Hepatocyte (in vitro differentiated cells): Measurements from ENCODE around the gene RSKR. TPM values are rescaled to one million over a fixed set of nuclear protein-coding genes. Genes with fewer than 3 reads are reported as not detected.

Experiments used
- DNase-seq: peaks from one replicate; pipeline ENCODE4 v3.0.0-alpha.2; 2016; ENCODE audit warnings: low spot score
- H2AFZ ChIP-seq: fragments of 200-600 bp; sonication (generic); 2 replicates; pipeline ENCODE4 v1.6.0; 2016; ENCODE audit warnings: antibody characterized with exemption, mild to moderate bottlenecking
- H3K27ac ChIP-seq: fragments of 200-600 bp; sonication (generic); 2 replicates; pipeline ENCODE4 v1.5.1; 2016; ENCODE audit warnings: mild to moderate bottlenecking
- H3K27me3 ChIP-seq: fragments of 200-600 bp; sonication (generic); 2 replicates; pipeline ENCODE4 v1.6.1; 2016
- H3K36me3 ChIP-seq: fragments of 200-600 bp; sonication (generic); replicated peaks from 2 replicates; pipeline ENCODE4 v1.5.1; 2016; ENCODE audit warnings: low read depth; ENCODE audit not compliant: insufficient read depth
- H3K4me1 ChIP-seq: fragments of 200-600 bp; sonication (generic); 2 replicates; pipeline ENCODE4 v1.5.1; 2016; ENCODE audit warnings: mild to moderate bottlenecking, moderate library complexity; ENCODE audit not compliant: insufficient read depth
- H3K4me2 ChIP-seq: fragments of 200-600 bp; sonication (generic); 2 replicates; pipeline ENCODE4 v1.6.0; 2016
- H3K4me3 ChIP-seq: fragments of 200-600 bp; sonication (generic); 2 replicates; pipeline ENCODE4 v1.5.1; 2016; ENCODE audit warnings: mild to moderate bottlenecking
- H3K79me2 ChIP-seq: fragments of 200-600 bp; sonication (generic); 2 replicates; pipeline ENCODE4 v1.6.0; 2017; ENCODE audit warnings: mild to moderate bottlenecking
- H3K9me2 ChIP-seq: fragments of 200-600 bp; sonication (generic); replicated peaks from 2 replicates; pipeline ENCODE4 v1.6.0; 2017; ENCODE audit warnings: mild to moderate bottlenecking; ENCODE audit not compliant: insufficient read depth
- H3K9me3 ChIP-seq: fragments of 200-600 bp; sonication (generic); 2 replicates; pipeline ENCODE4 v1.5.1; 2016; ENCODE audit warnings: low read depth, mild to moderate bottlenecking
- H4K20me1 ChIP-seq: fragments of 200-600 bp; sonication (generic); 2 replicates; pipeline ENCODE4 v1.6.0; 2016; ENCODE audit warnings: mild to moderate bottlenecking; ENCODE audit not compliant: insufficient read depth, poor library complexity, severe bottlenecking
- EZH2 ChIP-seq: fragments of 200-600 bp; sonication (generic); IDR thresholded peaks from 2 replicates; pipeline ENCODE4 v1.6.1; 2016; ENCODE audit warnings: antibody characterized with exemption, mild to moderate bottlenecking, borderline replicate concordance
- EZH2phosphoT487 ChIP-seq: fragments of 200-600 bp; sonication (generic); IDR thresholded peaks from one replicate; pipeline ENCODE4 v1.6.1; 2018; ENCODE audit warnings: antibody characterized with exemption, mild to moderate bottlenecking, low read depth, moderate library complexity; ENCODE audit not compliant: unreplicated experiment, severe bottlenecking
- WGBS: methylation state at CpG from one replicate; pipeline ENCODE4 v1.1.6; 2016; ENCODE audit warnings: low lambda C conversion rate; ENCODE audit errors: missing lambda C conversion rate; 5-methylcytosine and 5-hydroxymethylcytosine counted together
- polyA plus RNA-seq: library from polyadenylated mRNA; unstranded; fragments of >200 nt; fragmentation: Nextera tagmentation; extraction: Ambion mirVana; gene quantifications from 2 replicates; pipeline ENCODE4 v1.2.1, GENCODE V29; 2016
- total RNA-seq: library from RNA; depleted of rRNA; stranded (reverse); fragments of >200 nt; gene quantifications from 2 replicates; pipeline ENCODE4 v1.2.3, GENCODE V29; 2014
- TF ChIP-seq, protein P1 (sequence below): fragments of 200-600 bp; sonication (generic); IDR thresholded peaks from 2 replicates; pipeline ENCODE4 v1.5.1; 2016; ENCODE audit warnings: antibody characterized with exemption, mild to moderate bottlenecking; ENCODE audit not compliant: poor library complexity

RSKR gene
- total and polyA plus RNA-seq, 2 experiments from 2014 or later = 2.2 to 5.3 TPM

DNA sequence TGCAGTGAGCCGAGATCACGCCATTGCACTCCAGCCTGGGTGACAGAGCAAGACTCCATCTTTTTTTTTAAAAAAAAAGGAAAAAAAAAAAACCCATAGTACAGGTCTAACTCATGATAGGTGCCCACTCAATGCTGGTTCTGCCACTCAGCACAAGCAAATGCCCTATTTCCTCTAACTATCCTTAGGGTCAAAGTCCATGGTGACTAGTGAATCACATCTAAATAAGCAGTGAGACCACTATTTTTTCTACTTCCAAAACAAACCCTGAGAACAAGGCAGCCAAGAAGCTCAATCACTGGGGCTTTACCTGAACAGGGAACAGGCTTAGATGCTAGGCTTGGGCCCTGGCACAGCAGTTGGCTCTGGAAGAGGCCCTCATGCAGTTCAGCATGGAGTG lies 27.6 kb upstream of the RSKR start:
- Histone ChIP-seq H3K4me3 (no peak overlapping the region), H3K36me3 (no peaks in the 10 kb centered on the region), H3K4me2 (no peak overlapping the region), H4K20me1 (peaks cover 5% of the 10 kb centered on the region), H3K27ac (no peak overlapping the region), H3K27me3 (no peaks in the 10 kb centered on the region), H3K4me1 (peaks cover 18% of the 10 kb centered on the region), H3K9me3 (no peaks in the 10 kb centered on the region), H3K9me2 (no peaks in the 10 kb centered on the region), H3K79me2 (peaks cover 36% of the 10 kb centered on the region), H2AFZ (no peak overlapping the region)
- TF ChIP-seq EZH2phosphoT487 (no peak), EZH2 (no peak)
- TF ChIP-seq, protein P1, sequence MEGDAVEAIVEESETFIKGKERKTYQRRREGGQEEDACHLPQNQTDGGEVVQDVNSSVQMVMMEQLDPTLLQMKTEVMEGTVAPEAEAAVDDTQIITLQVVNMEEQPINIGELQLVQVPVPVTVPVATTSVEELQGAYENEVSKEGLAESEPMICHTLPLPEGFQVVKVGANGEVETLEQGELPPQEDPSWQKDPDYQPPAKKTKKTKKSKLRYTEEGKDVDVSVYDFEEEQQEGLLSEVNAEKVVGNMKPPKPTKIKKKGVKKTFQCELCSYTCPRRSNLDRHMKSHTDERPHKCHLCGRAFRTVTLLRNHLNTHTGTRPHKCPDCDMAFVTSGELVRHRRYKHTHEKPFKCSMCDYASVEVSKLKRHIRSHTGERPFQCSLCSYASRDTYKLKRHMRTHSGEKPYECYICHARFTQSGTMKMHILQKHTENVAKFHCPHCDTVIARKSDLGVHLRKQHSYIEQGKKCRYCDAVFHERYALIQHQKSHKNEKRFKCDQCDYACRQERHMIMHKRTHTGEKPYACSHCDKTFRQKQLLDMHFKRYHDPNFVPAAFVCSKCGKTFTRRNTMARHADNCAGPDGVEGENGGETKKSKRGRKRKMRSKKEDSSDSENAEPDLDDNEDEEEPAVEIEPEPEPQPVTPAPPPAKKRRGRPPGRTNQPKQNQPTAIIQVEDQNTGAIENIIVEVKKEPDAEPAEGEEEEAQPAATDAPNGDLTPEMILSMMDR = no peak
- DNase-seq = no peak
- WGBS = 100% methylated on average over 2 of the region's 2 CpGs

DNA sequence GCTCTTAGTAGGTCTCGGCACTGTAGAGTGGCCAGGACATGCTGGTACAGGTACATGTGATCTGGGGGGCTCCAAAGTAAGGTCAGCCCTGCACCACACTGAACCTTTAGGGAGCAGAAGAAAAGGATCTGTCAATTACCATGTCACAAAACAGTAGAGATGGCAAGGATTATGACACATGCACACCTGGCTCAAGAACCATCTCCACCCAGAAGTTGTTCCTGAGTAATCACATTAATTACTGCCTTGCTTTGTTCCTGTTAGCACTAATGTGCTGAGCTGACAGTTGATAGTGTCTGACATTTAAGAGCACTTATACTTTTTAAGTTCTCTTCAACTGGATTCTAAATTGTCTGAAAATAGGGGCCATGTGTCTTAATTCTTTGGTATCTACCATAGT lies 21.5 kb upstream of the RSKR start:
- no peak overlapping the region for H3K4me3 ChIP-seq
- no peaks in the 10 kb centered on the region for H3K4me1 ChIP-seq
- no peaks in the 10 kb centered on the region for H3K9me2 ChIP-seq
- 100% methylated on average over 1 of the region's 1 CpG for WGBS
- H3K36me3 ChIP-seq = no peaks in the 10 kb centered on the region
- H3K27ac ChIP-seq = no peak overlapping the region
- H2AFZ ChIP-seq = no peak overlapping the region
- no peaks in the 10 kb centered on the region for H3K9me3 ChIP-seq
- no peaks in the 10 kb centered on the region for H3K27me3 ChIP-seq
- H3K4me2 ChIP-seq = no peak overlapping the region
- peaks cover 3% of the 10 kb centered on the region for H4K20me1 ChIP-seq
- TF ChIP-seq, protein P1 = no peak
- TF ChIP-seq EZH2 (no peak), EZH2phosphoT487 (no peak)
- H3K79me2 ChIP-seq = peaks cover 3% of the 10 kb centered on the region
- DNase-seq = no peak

DNA sequence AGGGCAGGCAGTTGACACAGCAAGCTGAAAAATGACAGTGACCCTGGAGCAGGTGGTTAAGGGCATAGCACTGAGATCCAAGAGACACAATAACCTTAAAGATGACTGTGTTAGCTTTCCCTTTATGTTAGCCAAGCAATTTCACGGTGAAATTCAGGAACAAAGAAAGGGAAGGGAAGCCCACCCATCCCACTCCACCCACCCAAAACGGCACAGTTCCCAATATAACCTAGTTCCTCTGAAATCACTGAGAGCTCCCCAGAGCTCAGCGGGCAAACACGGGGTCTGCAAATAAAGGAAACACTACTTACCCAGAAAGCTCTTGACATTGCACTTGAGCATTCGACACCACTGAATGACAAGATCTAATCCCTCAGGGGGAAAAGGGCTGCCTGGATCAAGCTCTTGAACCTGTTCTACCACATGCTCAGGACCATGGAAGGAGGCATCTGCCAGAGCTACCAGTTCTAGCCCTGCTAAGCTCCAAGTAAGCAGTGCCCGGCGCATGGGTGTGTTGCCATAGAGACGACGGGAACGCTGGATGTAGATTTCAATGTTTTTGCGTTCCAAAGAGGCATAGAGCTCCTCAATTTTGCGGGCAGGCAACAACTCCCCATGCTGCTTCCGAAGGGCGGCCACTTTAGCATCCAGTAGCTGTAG lies 20.4 kb upstream of the RSKR start:
- Histone ChIP-seq H3K36me3 (no peaks in the 10 kb centered on the region), H3K9me3 (no peaks in the 10 kb centered on the region), H4K20me1 (peaks cover 3% of the 10 kb centered on the region), H2AFZ (no peak overlapping the region), H3K27ac (no peak overlapping the region), H3K27me3 (no peaks in the 10 kb centered on the region), H3K4me3 (no peak overlapping the region), H3K4me1 (no peaks in the 10 kb centered on the region), H3K79me2 (peaks cover 3% of the 10 kb centered on the region), H3K4me2 (no peak overlapping the region), H3K9me2 (no peaks in the 10 kb centered on the region)
- TF ChIP-seq EZH2 (no peak), EZH2phosphoT487 (no peak)
- TF ChIP-seq, protein P1 = no peak
- DNase-seq = no peak
- 88% methylated on average over 14 of the region's 14 CpGs for WGBS

DNA sequence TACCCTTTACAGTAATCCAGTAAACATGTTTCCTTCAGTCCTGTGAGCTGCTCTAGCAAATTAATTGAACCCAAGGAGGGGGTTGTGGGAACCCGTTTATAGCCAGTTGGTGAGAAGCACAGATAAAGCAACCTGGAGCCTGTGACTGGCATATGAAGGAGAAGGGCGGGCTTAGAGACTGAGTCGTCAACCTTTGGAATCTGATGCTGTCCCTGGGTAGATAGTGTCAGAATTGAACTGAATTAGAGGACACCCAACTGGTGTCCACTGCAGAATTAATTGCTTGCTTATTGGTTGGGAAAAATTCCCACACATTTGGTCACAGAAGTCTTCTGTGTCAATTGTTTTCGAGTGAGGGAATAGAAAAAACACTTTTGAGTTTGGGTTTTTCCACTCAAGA lies 12.8 kb upstream of the RSKR start:
- Histone ChIP-seq H3K27me3 (no peaks in the 10 kb centered on the region), H3K4me3 (no peak overlapping the region), H3K9me3 (no peaks in the 10 kb centered on the region), H3K9me2 (no peaks in the 10 kb centered on the region), H3K27ac (no peak overlapping the region), H3K4me1 (no peaks in the 10 kb centered on the region), H3K4me2 (no peak overlapping the region), H3K36me3 (no peaks in the 10 kb centered on the region), H3K79me2 (no peaks in the 10 kb centered on the region), H2AFZ (no peak overlapping the region), H4K20me1 (no peaks in the 10 kb centered on the region)
- WGBS = 92% methylated on average over 4 of the region's 4 CpGs
- no peak for DNase-seq
- TF ChIP-seq, protein P1 = no peak
